ENCODE data around the gene COL18A1. TPM values are rescaled to one million over a fixed set of nuclear protein-coding genes. Genes with fewer than 3 reads are reported as not detected.
A peak's percentile ranks its signal among the peaks of the same experiment; 100 is the strongest.

COL18A1 gene
- total and polyA plus RNA-seq, 9 of the 15 experiments (the other 6 are each of a cell fraction or from before 2014, with no cell fraction given): 0.14 to 16.4 (median 2.0) TPM

GRCh38 chr21:45363921-45364467 is 41.0 kb upstream of the COL18A1 start (continued):
- TF ChIP-seq BCOR (IDR thresholded peaks at IDR 0.05) (no peak), HDGF (IDR thresholded peaks at IDR 0.05) (no peak), TGIF2 (CRISPR knock-in tag; IDR thresholded peaks at IDR 0.05) (no peak), ZNF644 (tag; IDR thresholded peaks at IDR 0.05; ENCODE audit: low read depth) (no peak), ZNF766 (CRISPR knock-in tag; conservative IDR thresholded peaks at IDR 0.05) (peak; percentile 46; the same call in 1 of the 2 replicates), NR2F6 (CRISPR knock-in tag; IDR thresholded peaks at IDR 0.05) (no peak), PHB2 (IDR thresholded peaks at IDR 0.05; ENCODE audit: low read depth) (no peak), YY1 (IDR thresholded peaks at IDR 0.05; ENCODE audit: borderline replicate concordance in 1 of 3, control insufficient read depth in 1 of 3, extremely low read depth in 1 of 3, insufficient read depth in 3 of 3, insufficient read length in 1 of 3, insufficient replicate concordance in 2 of 3, low read depth in 1 of 3, low read length in 2 of 3) (no peak), NRF1 (conservative IDR thresholded peaks at IDR 0.05 in 1 of 2, IDR thresholded peaks at IDR 0.05 in 1 of 2) (peak in 1 of 2 experiments; percentile 18; a peak in 1 of 4 replicates), NR2C1 (IDR thresholded peaks at IDR 0.05) (no peak), NR2C1 (tag; IDR thresholded peaks at IDR 0.05) (peak; percentile 79), MED1 (CRISPR knock-in tag; IDR thresholded peaks at IDR 0.05; ENCODE audit: borderline replicate concordance) (no peak), TAL1 (IDR thresholded peaks at IDR 0.05) (no peak), GATAD2A (IDR thresholded peaks at IDR 0.05) (peak; percentile 47; the same call in 1 of the 2 replicates), E2F4 (CRISPR knock-in tag; IDR thresholded peaks at IDR 0.05; ENCODE audit: low read depth) (no peak), BRD9 (IDR thresholded peaks at IDR 0.05; ENCODE audit: low read depth, partially characterized antibody) (peak; percentile 42), HMGN3 (IDR thresholded peaks at IDR 0.05; ENCODE audit: borderline replicate concordance, extremely low read depth, insufficient read length, low read depth, low read length) (no peak), ZNF212 (CRISPR knock-in tag; IDR thresholded peaks at IDR 0.05) (no peak), HDAC6 (IDR thresholded peaks at IDR 0.05; ENCODE audit: low read depth, low read length) (no peak)
- TF ChIP-seq, protein P1, sequence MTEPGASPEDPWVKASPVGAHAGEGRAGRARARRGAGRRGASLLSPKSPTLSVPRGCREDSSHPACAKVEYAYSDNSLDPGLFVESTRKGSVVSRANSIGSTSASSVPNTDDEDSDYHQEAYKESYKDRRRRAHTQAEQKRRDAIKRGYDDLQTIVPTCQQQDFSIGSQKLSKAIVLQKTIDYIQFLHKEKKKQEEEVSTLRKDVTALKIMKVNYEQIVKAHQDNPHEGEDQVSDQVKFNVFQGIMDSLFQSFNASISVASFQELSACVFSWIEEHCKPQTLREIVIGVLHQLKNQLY (CRISPR knock-in tag; conservative IDR thresholded peaks at IDR 0.05): no peak
- TF ChIP-seq, protein P2, sequence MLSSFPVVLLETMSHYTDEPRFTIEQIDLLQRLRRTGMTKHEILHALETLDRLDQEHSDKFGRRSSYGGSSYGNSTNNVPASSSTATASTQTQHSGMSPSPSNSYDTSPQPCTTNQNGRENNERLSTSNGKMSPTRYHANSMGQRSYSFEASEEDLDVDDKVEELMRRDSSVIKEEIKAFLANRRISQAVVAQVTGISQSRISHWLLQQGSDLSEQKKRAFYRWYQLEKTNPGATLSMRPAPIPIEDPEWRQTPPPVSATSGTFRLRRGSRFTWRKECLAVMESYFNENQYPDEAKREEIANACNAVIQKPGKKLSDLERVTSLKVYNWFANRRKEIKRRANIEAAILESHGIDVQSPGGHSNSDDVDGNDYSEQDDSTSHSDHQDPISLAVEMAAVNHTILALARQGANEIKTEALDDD (IDR thresholded peaks at IDR 0.05): no peak
- TF ChIP-seq, protein P3, sequence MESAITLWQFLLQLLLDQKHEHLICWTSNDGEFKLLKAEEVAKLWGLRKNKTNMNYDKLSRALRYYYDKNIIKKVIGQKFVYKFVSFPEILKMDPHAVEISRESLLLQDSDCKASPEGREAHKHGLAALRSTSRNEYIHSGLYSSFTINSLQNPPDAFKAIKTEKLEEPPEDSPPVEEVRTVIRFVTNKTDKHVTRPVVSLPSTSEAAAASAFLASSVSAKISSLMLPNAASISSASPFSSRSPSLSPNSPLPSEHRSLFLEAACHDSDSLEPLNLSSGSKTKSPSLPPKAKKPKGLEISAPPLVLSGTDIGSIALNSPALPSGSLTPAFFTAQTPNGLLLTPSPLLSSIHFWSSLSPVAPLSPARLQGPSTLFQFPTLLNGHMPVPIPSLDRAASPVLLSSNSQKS (CRISPR knock-in tag; IDR thresholded peaks at IDR 0.05): no peak
- TF ChIP-seq, protein P4, sequence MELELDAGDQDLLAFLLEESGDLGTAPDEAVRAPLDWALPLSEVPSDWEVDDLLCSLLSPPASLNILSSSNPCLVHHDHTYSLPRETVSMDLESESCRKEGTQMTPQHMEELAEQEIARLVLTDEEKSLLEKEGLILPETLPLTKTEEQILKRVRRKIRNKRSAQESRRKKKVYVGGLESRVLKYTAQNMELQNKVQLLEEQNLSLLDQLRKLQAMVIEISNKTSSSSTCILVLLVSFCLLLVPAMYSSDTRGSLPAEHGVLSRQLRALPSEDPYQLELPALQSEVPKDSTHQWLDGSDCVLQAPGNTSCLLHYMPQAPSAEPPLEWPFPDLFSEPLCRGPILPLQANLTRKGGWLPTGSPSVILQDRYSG (tag; conservative IDR thresholded peaks at IDR 0.05; ENCODE audit: low read depth): peak; percentile 65; the same call in 1 of the 2 replicates
- TF ChIP-seq, protein P5, sequence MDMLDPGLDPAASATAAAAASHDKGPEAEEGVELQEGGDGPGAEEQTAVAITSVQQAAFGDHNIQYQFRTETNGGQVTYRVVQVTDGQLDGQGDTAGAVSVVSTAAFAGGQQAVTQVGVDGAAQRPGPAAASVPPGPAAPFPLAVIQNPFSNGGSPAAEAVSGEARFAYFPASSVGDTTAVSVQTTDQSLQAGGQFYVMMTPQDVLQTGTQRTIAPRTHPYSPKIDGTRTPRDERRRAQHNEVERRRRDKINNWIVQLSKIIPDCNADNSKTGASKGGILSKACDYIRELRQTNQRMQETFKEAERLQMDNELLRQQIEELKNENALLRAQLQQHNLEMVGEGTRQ (CRISPR knock-in tag; IDR thresholded peaks at IDR 0.05): no peak
